Measurements from ENCODE around the gene CCDC17. TPM values are rescaled to one million over a fixed set of nuclear protein-coding genes. Genes with fewer than 3 reads are reported as not detected.

Gene CCDC17
- total and polyA plus RNA-seq, 2 of the 8 experiments (the other 6 are each of a cell fraction or from before 2014, with no cell fraction given), result 0.95 to 2.0 TPM

DNA sequence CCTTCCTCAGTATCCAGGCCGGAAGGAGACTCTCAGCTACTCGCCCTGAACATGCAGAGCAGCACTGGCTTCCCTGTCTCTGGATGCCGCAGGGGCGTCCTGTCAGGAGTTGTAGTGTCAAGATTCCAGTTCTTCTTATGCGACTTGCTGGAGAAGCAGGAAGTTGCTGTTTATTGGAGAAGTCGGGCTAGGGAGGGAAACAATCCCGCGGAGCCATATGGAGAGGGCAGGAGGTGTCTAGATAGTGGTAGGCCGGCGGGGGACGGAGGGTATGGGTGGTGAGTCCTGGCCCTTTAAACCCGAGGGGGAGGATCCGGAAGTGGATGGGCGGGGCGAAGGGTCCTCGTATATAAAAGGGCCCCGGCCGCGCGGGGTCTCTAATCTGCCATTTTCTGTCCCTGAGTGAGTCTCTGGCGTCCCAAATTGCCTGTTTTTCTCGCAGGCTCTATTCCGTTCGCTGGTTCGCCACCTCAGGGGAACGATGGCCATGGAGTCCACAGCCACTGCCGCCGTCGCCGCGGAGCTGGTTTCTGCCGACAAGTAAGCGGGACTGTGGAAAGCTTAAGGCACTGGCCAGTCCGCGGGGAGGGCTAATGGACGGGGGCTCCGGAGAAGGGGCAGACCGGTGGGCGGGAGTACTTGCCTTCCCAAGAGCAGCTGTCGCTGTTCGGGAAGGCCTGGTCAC lies 40.0 kb downstream of the CCDC17 start, which contains the start of gene NASP (continued):
- TF ChIP-seq, protein P1, sequence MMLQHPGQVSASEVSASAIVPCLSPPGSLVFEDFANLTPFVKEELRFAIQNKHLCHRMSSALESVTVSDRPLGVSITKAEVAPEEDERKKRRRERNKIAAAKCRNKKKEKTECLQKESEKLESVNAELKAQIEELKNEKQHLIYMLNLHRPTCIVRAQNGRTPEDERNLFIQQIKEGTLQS (IDR thresholded peaks at IDR 0.05; ENCODE audit: insufficient read depth, low read depth, low read length), result no peak
- TF ChIP-seq, protein P2, sequence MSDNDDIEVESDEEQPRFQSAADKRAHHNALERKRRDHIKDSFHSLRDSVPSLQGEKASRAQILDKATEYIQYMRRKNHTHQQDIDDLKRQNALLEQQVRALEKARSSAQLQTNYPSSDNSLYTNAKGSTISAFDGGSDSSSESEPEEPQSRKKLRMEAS (IDR thresholded peaks at IDR 0.05), result no peak
- TF ChIP-seq KDM4A (IDR thresholded peaks at IDR 0.05; ENCODE audit: low read depth, low read length, severe bottlenecking) (peak; percentile 50), EGR1 (IDR thresholded peaks at IDR 0.05; ENCODE audit: borderline replicate concordance, low read depth, low read length) (no peak), CBX8 (IDR thresholded peaks at IDR 0.05; ENCODE audit: borderline replicate concordance, low read depth, low read length) (no peak), SIN3A (conservative IDR thresholded peaks at IDR 0.05 in 1 of 2, IDR thresholded peaks at IDR 0.05 in 1 of 2; ENCODE audit: low read depth in 1 of 2, low read length in 2 of 2) (peak in 1 of 2 experiments; percentile 92; a peak in 2 of 4 replicates), BACH1 (IDR thresholded peaks at IDR 0.05; ENCODE audit: low read length) (no peak), JUND (IDR thresholded peaks at IDR 0.05; ENCODE audit: low read length) (no peak)
- TF ChIP-seq, protein P3, sequence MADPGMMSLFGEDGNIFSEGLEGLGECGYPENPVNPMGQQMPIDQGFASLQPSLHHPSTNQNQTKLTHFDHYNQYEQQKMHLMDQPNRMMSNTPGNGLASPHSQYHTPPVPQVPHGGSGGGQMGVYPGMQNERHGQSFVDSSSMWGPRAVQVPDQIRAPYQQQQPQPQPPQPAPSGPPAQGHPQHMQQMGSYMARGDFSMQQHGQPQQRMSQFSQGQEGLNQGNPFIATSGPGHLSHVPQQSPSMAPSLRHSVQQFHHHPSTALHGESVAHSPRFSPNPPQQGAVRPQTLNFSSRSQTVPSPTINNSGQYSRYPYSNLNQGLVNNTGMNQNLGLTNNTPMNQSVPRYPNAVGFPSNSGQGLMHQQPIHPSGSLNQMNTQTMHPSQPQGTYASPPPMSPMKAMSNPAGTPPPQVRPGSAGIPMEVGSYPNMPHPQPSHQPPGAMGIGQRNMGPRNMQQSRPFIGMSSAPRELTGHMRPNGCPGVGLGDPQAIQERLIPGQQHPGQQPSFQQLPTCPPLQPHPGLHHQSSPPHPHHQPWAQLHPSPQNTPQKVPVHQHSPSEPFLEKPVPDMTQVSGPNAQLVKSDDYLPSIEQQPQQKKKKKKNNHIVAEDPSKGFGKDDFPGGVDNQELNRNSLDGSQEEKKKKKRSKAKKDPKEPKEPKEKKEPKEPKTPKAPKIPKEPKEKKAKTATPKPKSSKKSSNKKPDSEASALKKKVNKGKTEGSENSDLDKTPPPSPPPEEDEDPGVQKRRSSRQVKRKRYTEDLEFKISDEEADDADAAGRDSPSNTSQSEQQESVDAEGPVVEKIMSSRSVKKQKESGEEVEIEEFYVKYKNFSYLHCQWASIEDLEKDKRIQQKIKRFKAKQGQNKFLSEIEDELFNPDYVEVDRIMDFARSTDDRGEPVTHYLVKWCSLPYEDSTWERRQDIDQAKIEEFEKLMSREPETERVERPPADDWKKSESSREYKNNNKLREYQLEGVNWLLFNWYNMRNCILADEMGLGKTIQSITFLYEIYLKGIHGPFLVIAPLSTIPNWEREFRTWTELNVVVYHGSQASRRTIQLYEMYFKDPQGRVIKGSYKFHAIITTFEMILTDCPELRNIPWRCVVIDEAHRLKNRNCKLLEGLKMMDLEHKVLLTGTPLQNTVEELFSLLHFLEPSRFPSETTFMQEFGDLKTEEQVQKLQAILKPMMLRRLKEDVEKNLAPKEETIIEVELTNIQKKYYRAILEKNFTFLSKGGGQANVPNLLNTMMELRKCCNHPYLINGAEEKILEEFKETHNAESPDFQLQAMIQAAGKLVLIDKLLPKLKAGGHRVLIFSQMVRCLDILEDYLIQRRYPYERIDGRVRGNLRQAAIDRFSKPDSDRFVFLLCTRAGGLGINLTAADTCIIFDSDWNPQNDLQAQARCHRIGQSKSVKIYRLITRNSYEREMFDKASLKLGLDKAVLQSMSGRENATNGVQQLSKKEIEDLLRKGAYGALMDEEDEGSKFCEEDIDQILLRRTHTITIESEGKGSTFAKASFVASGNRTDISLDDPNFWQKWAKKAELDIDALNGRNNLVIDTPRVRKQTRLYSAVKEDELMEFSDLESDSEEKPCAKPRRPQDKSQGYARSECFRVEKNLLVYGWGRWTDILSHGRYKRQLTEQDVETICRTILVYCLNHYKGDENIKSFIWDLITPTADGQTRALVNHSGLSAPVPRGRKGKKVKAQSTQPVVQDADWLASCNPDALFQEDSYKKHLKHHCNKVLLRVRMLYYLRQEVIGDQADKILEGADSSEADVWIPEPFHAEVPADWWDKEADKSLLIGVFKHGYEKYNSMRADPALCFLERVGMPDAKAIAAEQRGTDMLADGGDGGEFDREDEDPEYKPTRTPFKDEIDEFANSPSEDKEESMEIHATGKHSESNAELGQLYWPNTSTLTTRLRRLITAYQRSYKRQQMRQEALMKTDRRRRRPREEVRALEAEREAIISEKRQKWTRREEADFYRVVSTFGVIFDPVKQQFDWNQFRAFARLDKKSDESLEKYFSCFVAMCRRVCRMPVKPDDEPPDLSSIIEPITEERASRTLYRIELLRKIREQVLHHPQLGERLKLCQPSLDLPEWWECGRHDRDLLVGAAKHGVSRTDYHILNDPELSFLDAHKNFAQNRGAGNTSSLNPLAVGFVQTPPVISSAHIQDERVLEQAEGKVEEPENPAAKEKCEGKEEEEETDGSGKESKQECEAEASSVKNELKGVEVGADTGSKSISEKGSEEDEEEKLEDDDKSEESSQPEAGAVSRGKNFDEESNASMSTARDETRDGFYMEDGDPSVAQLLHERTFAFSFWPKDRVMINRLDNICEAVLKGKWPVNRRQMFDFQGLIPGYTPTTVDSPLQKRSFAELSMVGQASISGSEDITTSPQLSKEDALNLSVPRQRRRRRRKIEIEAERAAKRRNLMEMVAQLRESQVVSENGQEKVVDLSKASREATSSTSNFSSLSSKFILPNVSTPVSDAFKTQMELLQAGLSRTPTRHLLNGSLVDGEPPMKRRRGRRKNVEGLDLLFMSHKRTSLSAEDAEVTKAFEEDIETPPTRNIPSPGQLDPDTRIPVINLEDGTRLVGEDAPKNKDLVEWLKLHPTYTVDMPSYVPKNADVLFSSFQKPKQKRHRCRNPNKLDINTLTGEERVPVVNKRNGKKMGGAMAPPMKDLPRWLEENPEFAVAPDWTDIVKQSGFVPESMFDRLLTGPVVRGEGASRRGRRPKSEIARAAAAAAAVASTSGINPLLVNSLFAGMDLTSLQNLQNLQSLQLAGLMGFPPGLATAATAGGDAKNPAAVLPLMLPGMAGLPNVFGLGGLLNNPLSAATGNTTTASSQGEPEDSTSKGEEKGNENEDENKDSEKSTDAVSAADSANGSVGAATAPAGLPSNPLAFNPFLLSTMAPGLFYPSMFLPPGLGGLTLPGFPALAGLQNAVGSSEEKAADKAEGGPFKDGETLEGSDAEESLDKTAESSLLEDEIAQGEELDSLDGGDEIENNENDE (IDR thresholded peaks at IDR 0.05; ENCODE audit: insufficient replicate concordance, low read length), result no peak
